ENCODE data around the gene ZNF146. TPM values are rescaled to one million over a fixed set of nuclear protein-coding genes. Genes with fewer than 3 reads are reported as not detected.
"Not testable (repeated sequence)": the region's sequence is repeated elsewhere in the genome, so short reads cannot be mapped to it uniquely, and the experiment has no call there.

ZNF146 gene
- total RNA-seq (2014; rRNA removed; shearing (Covaris generic)) = 103 and 114 TPM in 2 replicates

DNA sequence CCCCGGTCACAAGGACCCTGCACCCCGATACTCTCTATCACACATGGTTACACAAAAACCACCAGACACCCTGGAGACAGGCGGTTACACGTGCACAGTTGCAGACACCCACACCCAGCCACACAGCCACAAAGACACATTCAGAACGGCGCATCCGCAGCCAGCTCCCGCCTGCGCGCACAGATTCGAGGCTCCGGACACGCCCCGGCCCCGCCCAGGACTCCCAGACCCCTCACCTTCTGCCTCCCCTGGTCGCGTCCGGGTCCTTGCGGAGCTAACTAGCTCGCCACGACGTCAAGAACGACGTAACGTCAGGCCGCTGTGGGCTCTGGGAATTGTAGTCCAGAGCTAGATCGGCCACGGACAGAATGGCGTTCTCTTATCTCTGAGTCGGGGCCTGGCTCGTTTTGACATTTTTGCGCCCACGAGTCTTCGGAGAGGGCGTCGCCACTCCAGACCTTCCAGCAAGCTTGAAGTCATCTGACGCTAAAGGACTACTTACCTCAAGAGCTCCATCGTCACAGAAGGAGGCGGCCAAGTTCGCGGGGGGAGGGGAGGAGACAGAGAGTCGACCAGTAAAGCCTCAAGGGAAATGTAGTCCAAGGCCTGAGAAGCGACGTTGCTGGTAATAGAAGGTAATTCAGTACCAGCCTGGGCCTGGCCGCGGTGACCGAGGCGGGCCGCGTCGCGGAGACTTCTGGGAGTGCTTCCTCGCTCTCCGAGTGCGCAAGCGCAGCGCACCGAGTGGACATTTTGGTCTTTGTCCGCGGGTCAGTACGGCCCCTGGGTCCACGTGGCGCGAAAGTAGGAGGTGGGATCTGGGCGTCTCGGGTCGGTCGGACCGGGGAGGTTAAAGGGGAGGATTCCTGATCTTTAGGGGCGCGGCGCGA, at the start of gene ZNF146, which contains the start of gene ZNF565:
Gene ZNF146 (plus strand): TSS at position 721 of the 890 bp plus-strand sequence. CDS start 21,335 bp downstream, outside the sequence.
Gene ZNF565 (minus strand): TSS at position 280 of the 890 bp plus-strand sequence. CDS start 12,680 bp downstream, outside the sequence.
- peak; percentile 99 for DNase-seq (ENCODE audit: low read depth)

DNA sequence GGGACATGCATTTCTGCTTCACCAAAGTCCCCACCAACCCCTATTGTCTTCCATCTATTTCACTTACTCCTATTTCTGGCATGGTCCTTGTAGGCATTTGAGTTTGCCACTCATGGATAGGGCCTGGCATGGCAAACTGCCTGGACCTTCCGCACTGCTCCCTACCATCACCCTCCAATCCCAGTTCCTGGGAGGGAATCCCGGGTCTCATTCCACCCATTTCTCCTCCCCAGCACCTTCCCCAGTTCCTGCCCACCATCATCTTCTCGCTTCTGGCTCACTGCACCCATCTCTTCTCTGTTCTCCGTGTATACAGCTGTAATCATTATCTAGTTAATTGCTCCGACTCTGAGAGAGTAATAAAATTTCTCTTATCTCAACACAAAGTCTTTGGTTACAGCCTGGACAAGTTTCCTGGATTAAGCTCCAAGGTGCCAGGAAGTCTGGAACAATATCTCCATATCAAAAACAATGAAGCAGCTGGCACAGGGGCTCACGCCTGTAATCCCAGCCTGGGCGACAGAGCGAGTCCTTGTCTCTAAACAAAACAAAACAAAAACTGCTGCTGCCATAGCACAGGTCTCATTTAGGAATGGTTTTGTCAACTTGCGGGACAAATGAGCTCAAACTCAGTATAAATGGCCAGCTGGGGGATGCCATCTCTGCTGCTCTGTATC, 45.7 kb upstream of the ZNF146 start:
- DNase-seq (ENCODE audit: low read depth) = no peak

DNA sequence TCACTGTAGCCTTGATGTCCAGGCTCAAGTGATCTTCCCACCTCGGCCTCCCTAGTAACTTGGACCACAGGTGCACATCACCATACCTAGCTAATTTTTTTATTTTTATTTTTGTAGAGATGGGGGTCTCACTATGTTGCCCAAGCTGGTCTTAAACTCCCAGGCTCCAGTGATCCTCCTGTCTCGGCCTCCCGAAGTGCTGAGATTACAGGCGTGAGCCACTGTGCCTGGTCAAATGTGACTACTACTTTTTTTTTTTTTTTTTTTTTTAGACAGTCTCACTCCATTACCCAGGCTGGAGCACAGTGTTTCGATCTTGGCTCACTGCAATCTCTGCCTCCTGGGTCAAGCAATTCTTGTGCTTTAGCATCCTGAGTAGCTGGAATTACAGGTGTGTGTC, 42.1 kb upstream of the ZNF146 start:
- DNase-seq (ENCODE audit: low read depth) = no peak

DNA sequence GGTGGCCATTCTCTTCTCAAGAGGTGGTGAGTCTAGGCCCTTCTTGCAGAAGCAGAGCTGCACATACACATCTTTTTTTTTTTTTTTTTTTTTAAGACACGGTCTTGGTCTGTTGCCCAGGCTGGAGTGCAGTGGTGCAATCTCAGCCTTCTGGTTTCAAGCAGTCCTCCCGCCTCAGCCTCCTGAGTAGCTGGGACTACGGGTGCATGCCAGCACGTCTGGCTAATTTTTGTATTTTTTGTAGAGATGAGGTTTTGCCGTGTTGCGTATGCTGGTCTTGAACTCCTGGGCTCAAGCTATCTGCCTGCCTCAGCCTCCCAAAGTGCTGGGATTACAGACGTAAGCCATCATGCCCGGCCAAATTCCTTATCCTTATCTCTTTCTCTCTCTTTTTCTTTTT, 41.1 kb upstream of the ZNF146 start:
- DNase-seq (ENCODE audit: low read depth) = not testable (repeated sequence)

DNA sequence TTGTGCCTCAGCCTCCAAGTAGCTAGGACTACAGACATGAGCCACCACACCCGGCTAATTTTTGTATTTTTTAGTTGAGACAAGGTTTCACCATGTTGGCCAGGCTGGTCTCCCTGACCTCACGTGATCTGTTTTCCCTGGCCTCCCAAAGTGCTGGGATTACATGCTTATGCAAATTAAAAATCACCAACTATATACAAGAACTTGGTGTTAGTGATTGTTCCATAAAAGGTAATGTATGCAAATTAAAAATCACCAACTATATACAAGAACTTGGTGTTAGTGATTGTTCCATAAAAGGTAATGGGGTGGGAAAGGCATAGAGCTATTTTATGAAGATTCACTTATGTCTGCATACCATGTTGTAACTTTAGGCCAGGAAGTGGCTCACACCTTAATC, 35.8 kb upstream of the ZNF146 start:
- not testable (repeated sequence) for DNase-seq (ENCODE audit: low read depth)

DNA sequence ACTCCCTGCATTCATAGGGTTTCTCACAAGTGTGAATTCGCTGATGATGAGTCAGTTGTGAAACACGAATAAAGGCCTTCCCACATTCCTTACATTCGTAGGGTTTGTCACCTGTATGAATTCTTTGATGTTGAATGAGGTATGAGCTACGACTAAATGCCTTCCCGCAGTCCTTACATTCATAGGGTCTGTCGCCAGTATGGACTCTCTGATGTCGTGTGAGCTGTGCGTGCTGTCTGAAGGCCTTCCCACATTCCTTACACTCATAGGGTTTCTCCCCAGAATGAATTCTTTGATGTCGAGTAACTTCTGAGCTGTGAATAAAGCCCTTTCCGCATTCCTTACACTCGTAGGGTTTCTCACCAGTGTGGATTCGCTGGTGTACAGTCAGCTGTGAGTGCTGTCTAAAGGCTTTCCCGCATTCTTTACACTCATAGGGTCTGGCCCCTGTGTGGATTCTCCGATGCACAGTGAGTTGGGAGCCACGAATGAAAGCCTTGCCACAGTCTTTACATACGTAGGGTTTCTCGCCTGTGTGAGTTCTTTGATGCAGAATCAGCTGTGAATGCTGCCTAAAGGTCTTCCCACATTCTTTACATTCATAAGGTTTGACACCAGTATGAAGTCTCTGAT, 32.2 kb upstream of the ZNF146 start:
- no peak for DNase-seq (ENCODE audit: low read depth)

DNA sequence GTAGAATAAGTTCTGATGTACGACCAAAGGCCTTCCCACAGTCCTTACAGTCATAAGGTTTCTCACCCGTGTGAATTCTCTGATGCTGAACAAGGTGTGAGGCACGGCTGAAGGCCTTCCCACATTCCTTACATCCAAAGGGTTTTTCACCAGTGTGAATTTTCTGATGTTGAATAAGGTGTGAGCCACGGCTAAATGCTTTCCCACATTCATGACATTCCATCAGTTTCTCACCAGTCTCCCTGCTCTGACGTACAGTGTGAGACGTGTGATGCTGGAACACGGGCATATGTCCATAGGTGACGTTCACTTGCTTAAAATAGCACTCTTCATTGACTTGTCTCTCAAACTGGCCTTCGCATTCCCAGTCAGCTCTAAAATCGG, 31.7 kb upstream of the ZNF146 start:
- DNase-seq (ENCODE audit: low read depth) = no peak

DNA sequence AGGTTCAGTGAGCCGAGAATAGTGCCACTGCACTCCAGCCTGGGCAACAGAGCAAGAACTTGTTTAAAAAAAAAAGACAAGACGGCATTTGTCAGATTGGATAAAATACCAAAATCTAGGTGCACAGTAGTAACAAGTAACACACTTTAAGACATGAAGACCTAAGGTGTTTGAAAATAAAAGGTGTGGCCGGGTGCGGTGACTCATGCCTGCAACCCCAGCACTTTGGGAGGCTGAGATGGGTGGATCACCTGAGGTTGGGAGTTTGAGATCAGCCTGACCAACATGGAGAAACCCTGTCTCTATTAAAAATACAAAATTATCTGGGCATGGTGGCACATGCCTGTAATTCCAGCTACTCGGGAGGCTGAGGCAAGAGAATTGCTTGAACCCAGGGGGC, 28.2 kb upstream of the ZNF146 start:
- not testable (repeated sequence) for DNase-seq (ENCODE audit: low read depth)

DNA sequence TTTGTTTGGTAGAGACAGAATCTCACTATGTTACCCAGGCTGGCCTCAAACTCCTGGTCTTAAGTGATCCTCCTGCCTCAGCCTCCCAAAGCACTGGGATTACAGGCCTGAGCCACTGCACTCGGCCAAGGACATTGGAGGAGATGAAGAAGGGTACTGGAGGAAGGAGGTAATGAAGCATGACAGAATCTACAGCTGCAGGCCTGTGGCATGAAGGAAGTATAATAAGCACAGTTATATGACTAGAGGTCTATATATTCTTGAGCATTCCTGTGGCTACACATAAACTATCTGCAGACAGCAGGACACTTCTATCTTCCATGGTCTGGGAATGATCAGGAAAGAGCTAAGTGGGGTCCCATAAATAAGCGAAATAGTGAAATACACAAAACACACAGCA, 18.7 kb upstream of the ZNF146 start:
- peak; percentile 11 for DNase-seq (ENCODE audit: low read depth)

DNA sequence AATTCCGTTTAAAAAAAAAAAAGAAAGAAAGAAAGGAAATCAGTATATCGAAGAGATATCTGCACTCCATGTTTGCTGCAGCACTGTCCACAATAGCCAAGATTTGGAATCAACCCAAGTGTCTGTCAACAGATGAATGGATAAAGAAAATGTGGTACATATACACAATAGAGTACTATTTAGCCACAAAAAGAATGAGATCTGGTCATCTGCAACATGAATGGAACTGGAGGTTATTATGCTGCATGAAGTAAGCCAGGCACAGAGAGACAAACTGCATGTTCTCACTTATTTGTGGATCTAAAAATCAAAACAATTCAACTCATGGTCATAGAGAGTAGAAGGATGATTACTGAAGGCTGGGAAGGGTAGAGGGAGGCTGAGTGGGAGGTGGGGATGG, 16.8 kb upstream of the ZNF146 start:
- no peak for DNase-seq (ENCODE audit: low read depth)

DNA sequence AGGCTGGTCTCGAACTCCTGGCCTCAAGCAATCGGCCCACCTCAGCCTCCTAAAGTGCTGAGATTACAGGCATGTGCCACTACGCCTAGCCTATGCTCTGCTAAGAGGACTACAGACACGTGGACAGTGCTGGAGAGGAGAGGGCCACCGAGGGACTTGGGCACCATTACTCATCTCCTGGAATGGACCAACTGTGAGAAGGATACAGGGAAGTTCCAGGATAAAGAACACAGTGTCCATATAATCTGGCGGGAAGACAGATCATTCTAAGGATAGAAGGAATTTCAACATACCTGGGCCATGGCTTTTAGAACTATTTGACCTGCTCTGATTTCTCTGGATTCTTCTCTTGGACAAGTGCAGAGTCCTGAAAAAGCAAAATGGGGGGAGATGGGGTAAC, 13.2 kb upstream of the ZNF146 start:
- DNase-seq (ENCODE audit: low read depth) = no peak

DNA sequence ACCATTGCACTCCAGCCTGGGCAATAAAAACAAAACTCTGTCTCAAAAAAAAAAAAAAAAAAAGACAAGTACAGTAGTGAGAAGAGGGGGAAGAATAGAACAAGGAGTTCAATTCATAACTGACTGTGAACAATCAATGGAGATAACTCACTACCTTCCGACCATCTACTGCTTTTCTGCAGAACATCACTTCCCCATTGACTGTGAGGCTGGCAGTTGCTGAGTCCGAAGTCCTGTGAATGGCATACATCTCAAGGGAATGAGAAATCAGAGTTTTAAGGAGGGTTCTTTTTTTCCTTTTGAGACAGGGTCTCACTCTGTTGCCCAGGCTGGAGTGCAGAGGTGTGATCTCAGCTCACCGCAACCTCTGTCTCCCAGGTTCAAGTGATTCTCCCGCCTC, 11.6 kb upstream of the ZNF146 start:
- DNase-seq (ENCODE audit: low read depth) = no peak

DNA sequence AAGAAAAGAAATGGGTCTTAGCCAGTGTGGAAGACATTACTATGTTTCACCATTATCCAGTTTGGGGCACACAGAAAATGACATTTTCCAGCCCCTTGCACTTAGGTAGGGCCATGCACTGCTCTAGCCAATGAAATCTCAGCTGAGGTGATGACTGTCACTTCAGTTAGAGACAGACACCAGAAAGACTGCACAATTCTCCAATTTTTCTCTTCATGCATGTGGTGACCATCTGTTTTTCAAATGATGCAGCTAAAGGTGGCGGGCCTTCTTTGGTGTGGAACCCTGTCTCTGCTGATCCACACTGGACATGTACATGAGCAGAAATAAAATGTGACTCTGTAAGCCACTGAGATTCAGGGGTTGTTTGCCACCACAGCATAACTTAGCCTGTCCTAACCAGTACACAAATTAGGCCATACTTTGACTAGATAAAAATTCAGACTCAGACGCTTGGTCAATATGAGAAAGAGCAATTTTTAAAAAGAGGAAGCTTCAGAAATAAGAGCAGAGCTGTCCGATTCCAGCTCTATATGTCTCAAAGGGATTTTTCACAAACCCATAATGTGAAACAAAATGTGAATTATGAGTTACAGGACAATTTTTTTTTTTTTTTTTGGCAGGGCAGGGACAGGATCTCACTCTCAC, 7.2 kb upstream of the ZNF146 start:
- no peak for DNase-seq (ENCODE audit: low read depth)

DNA sequence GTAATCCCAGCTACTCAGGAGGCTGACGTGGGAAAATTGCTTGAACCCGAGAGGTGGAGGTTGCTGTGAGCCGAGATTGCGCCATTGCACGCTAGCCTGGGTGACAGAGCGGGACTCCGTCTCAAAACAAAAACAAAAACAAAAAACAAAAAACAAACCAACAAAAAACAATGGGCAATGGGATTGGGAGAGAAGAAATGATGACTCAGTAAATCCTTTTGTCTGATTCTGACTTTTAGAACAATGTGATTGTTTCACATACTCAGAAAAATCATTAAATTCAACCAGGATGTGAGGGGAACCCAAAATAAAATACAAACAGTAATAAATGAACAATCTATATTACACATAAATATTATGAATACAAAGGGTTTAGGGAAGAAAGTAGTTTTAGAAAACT, 5.5 kb upstream of the ZNF146 start:
- no peak for DNase-seq (ENCODE audit: low read depth)

DNA sequence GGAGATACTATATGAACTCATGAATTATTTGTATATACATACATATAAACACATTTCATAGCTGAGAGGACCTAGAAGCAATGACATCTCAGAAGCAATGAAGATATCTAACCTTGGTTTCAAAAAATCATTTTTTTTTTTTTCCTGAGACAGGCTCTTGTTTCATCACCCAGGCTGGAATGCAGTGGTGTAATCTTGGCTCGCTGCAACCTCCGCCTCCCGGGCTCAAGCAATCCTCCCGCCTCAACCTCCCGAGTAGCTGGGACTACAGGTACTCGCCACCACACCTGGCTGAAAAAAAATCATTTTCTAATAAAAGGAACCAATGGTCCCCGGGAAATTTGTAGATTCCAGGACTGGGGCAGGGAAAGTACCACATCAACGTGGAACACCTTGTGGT, 4.4 kb upstream of the ZNF146 start:
- DNase-seq (ENCODE audit: low read depth) = no peak

DNA sequence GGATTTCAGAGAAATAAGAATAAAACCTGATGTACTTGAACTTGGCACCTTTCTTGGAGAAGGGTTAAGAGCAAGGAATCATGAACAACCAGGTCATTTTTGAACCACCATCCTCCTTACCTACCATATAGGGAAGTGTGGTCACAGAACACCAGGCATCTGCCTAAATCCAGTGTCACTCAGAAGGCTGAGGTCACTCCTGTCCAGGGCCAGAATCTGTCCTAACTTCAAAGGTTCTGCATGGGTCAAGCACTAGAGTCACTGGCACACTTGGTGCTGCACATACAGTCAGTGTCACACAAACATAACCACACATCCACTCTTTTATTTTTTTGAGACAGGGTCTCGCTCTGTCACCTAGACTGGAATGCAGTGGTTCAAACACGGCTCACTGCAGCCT, 2.0 kb upstream of the ZNF146 start:
- no peak for DNase-seq (ENCODE audit: low read depth)

DNA sequence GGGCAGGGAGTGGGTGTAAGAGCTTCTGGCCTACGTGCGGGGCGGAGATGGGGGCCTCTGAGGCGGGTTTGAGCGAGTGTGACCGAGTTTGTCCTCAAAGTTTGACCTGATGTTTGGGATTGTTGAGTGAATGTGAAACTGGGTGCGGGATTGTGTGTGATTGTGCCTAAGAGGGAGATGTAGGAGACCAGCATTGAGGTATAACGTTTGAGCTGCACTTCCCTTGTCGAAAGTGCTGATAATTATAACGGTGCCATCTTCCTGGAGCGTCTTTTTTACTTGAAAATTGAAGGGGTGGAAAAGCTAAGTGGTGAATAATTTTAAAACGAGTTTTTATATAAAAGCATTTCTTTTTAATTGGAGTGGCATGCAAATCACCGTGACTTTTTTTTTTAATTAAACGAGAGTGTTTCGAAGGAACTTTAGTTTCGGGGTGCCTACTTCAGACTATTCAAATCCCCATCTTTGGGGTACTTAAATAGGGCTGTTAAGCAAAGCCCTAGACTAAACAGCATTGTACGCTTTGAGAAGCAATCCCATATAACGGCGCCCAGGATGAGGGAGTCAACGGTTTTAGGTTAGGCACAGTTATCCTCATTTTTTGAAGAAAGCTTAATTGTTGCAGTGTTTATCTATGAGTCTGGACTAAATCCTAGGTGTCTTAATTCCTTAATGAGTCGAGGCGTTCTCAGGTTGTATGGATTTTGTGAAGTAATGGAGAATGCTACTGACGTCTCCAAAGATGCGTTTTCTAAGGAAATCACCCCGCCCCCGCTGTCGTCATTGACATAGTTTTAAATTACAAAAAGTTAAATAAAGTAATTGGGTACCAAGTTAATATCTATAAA, 594 bp downstream of the ZNF146 start:
- DNase-seq (ENCODE audit: low read depth) = peak; percentile 30

DNA sequence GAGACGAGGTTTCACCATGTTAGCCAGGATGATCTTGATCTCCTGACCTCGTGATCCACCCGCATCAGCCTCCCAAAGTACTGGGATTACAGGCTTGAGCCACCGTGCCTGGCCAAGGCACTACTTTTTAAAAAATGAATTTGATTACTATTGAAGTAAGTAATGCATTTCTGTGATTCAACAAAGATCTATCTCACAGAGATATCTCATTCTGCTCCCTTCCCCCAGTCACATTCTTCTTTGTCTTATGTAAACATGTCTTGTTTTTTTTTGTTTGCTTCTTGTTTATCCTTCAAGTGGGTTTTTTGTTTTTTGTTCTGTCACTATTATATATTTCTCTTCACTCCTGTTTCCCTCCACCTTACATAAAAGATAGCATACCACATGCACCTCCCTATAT, 6.6 kb downstream of the ZNF146 start:
- DNase-seq (ENCODE audit: low read depth) = no peak

DNA sequence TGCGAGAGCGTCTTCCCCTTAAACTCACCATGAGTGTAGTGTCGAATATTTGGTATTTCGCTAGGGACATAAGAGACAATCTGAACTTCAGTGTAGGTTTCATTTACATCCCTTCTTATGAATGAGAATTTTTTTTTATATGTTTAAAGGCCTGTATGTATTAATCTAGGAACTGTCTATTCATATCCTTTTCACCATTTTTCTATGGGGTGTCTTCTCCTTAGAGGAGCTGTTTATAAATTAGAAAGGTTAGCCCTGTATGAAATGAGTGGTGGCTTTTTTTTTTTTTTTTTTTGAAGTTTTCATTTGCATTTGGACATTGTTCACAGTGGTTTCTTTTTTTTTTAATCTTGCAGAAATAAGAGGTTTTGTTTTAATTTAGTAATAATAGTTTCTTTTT, 7.6 kb downstream of the ZNF146 start:
- no peak for DNase-seq (ENCODE audit: low read depth)

DNA sequence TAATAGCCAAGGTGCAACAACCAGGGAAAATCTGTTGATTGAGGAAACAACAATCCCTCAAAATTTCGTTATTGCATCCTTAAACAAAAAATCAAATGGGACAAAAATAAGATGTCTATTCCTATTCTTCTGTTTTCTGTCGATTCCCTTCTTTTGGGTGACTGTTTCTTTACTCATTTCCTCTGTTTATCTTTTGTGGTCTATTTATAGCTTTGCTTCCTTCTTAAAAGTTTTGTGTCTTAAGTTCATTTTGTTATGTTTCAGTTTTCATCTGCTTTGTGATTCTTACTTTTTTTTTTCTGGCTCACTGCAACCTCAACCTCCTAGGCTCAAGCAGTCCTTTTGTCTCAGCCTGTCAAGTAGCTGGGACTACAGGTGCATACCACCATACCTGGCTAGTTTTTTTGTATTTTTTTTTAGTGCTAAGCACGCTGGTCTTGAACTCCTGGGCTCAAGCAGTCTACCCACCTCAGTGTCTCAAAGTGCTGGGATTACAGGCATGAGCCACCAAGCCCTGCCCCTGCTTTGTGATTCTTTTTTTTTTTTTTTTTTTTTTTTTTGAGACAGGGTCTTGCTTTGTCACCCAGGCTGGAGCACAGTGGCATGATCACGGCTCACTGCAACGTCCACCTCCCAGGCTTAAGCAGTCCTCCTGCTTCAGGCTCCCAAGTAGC, 10.4 kb downstream of the ZNF146 start:
- peak; percentile 63 for DNase-seq (ENCODE audit: low read depth)
